ENCODE data around the gene FCHSD2. TPM values are rescaled to one million over a fixed set of nuclear protein-coding genes. Genes with fewer than 3 reads are reported as not detected.

The FCHSD2 gene
- total and polyA plus RNA-seq, 2 of the 13 experiments (the other 11 are each of a cell fraction or from before 2014, with no cell fraction given) = 20.5 to 24.8 TPM

DNA sequence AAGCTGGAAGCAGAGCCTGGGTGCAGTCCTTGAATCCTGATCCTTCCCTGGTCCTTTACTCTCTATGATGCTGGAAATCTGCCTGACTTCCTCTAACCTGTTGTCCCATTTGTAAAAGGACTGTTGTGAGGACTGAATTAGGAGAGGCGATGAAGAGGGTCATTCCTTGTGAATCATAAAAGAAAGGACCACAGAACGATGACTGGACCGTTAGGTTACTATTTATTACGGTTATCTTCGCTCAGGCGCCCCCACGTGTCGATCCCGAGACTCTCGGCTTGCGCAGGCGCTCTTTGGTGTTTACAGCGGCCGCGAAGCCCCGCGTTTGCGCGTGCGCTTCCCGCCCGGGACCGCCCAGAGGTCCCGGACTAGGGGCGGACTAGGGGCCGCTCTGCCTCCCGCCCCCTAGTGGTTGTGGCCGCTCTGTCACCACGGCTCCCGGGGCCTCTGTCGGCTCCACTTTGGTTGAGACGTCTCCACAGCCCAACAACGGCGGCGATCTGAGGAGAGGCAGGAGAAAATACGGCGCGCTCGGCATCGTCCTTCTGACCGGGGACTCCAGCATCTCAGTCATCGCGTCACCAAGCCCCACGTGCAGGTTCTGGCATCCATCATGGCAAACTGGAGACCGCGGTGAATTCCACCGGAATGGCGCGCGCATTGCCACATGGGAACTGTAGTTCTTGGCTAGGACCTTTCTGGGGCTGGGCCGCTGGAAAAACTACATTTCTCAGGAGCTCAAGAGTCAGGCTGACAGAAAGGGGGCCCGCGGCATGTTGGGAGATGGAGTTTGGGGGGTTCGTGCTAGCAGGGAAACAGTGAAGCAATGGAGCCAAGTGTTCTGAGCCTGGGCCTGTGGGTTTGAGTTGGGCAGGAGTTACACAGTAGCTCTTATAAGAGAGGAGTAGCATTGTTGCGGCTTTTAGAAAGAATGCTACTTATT is 348.4 kb downstream of the FCHSD2 start, which contains the start of gene STARD10 (continued):
- TF ChIP-seq, protein P1, sequence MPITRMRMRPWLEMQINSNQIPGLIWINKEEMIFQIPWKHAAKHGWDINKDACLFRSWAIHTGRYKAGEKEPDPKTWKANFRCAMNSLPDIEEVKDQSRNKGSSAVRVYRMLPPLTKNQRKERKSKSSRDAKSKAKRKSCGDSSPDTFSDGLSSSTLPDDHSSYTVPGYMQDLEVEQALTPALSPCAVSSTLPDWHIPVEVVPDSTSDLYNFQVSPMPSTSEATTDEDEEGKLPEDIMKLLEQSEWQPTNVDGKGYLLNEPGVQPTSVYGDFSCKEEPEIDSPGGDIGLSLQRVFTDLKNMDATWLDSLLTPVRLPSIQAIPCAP (CRISPR knock-in tag; IDR thresholded peaks at IDR 0.05; ENCODE audit: low read depth) = no peak
- TF ChIP-seq TCF7L2 (IDR thresholded peaks at IDR 0.05; ENCODE audit: low read depth, low read length) = no peak
- peak; percentile 89; the same call in 1 of the 2 replicates for TF ChIP-seq FOXK1 (CRISPR knock-in tag; IDR thresholded peaks at IDR 0.05; ENCODE audit: borderline replicate concordance, low read depth)
- no peak for TF ChIP-seq ZFYVE20 (CRISPR knock-in tag; IDR thresholded peaks at IDR 0.05; ENCODE audit: borderline replicate concordance, low read depth)
- TF ChIP-seq RFX5 (IDR thresholded peaks at IDR 0.05; ENCODE audit: low read depth, low read length) = no peak
- no peak for TF ChIP-seq EHMT2 (IDR thresholded peaks at IDR 0.05; ENCODE audit: borderline replicate concordance, low read depth, low read length)
- no peak for TF ChIP-seq SNAI1 (CRISPR knock-in tag; IDR thresholded peaks at IDR 0.05; ENCODE audit: borderline replicate concordance)
- TF ChIP-seq NONO (IDR thresholded peaks at IDR 0.05) = no peak
- TF ChIP-seq NONO (CRISPR knock-in tag; conservative IDR thresholded peaks at IDR 0.05) = peak; percentile 71; the same call in 1 of the 2 replicates
- TF ChIP-seq ZC3H4 (CRISPR knock-in tag; IDR thresholded peaks at IDR 0.05; ENCODE audit: borderline replicate concordance) = no peak
- TF ChIP-seq ZNF556 (CRISPR knock-in tag; IDR thresholded peaks at IDR 0.05; ENCODE audit: borderline replicate concordance) = no peak
- TF ChIP-seq ZNF292 (CRISPR knock-in tag; IDR thresholded peaks at IDR 0.05; ENCODE audit: borderline replicate concordance, low read depth) = no peak
- peak; percentile 81 for TF ChIP-seq ZFY (CRISPR knock-in tag; IDR thresholded peaks at IDR 0.05)
- TF ChIP-seq, protein P2, sequence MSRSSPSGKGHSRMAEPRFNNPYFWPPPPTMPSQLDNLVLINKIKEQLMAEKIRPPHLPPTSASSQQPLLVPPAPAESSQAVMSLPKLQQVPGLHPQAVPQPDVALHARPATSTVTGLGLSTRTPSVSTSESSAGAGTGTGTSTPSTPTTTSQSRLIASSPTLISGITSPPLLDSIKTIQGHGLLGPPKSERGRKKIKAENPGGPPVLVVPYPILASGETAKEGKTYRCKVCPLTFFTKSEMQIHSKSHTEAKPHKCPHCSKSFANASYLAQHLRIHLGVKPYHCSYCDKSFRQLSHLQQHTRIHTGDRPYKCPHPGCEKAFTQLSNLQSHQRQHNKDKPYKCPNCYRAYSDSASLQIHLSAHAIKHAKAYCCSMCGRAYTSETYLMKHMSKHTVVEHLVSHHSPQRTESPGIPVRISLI (CRISPR knock-in tag; IDR thresholded peaks at IDR 0.05; ENCODE audit: borderline replicate concordance) = no peak; the same call in 1 of the 2 replicates
- TF ChIP-seq ZBTB42 (CRISPR knock-in tag; IDR thresholded peaks at IDR 0.05) = no peak
- no peak for TF ChIP-seq DNMT1 (CRISPR knock-in tag; IDR thresholded peaks at IDR 0.05)
- no peak for TF ChIP-seq TCF12 (IDR thresholded peaks at IDR 0.05)
- TF ChIP-seq TCF12 (CRISPR knock-in tag; IDR thresholded peaks at IDR 0.05) = no peak
- TF ChIP-seq HOXA3 (CRISPR knock-in tag; IDR thresholded peaks at IDR 0.05) = peak; percentile 84
- TF ChIP-seq JDP2 (CRISPR knock-in tag; IDR thresholded peaks at IDR 0.05; ENCODE audit: borderline replicate concordance) = no peak
- TF ChIP-seq, protein P3, sequence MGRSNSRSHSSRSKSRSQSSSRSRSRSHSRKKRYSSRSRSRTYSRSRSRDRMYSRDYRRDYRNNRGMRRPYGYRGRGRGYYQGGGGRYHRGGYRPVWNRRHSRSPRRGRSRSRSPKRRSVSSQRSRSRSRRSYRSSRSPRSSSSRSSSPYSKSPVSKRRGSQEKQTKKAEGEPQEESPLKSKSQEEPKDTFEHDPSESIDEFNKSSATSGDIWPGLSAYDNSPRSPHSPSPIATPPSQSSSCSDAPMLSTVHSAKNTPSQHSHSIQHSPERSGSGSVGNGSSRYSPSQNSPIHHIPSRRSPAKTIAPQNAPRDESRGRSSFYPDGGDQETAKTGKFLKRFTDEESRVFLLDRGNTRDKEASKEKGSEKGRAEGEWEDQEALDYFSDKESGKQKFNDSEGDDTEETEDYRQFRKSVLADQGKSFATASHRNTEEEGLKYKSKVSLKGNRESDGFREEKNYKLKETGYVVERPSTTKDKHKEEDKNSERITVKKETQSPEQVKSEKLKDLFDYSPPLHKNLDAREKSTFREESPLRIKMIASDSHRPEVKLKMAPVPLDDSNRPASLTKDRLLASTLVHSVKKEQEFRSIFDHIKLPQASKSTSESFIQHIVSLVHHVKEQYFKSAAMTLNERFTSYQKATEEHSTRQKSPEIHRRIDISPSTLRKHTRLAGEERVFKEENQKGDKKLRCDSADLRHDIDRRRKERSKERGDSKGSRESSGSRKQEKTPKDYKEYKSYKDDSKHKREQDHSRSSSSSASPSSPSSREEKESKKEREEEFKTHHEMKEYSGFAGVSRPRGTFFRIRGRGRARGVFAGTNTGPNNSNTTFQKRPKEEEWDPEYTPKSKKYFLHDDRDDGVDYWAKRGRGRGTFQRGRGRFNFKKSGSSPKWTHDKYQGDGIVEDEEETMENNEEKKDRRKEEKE (IDR thresholded peaks at IDR 0.05) = no peak
- TF ChIP-seq, protein P4, sequence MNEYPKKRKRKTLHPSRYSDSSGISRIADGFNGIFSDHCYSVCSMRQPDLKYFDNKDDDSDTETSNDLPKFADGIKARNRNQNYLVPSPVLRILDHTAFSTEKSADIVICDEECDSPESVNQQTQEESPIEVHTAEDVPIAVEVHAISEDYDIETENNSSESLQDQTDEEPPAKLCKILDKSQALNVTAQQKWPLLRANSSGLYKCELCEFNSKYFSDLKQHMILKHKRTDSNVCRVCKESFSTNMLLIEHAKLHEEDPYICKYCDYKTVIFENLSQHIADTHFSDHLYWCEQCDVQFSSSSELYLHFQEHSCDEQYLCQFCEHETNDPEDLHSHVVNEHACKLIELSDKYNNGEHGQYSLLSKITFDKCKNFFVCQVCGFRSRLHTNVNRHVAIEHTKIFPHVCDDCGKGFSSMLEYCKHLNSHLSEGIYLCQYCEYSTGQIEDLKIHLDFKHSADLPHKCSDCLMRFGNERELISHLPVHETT (CRISPR knock-in tag; conservative IDR thresholded peaks at IDR 0.05) = 0 out of 2 replicates have a peak, but pooled peaks have one; percentile 31
- TF ChIP-seq SMC3 (IDR thresholded peaks at IDR 0.05; ENCODE audit: low read length) = peak; percentile 53
- TF ChIP-seq SALL2 (CRISPR knock-in tag; IDR thresholded peaks at IDR 0.05) = peak; percentile 37; the same call in 1 of the 2 replicates
